NAMALWA (cell line): ENCODE data around the gene LOXL1.
"Not testable (repeated sequence)": the region's sequence is repeated elsewhere in the genome, so short reads cannot be mapped to it uniquely, and the experiment has no call there.

Experiments
- DNase-seq: peaks from one replicate; pipeline ENCODE4 v3.0.0-alpha.2; 2015; ENCODE audit warnings: low spot score

The LOXL1 gene

GRCh38 chr15:73922186-73923151, 3.8 kb upstream of the LOXL1 start:
- DNase-seq: no peak

- DNase-seq: no peak
Observed at GRCh38 chr15:73923156-73923487, 3.1 kb upstream of the LOXL1 start.

GRCh38 chr15:73923488-73924164, 2.6 kb upstream of the LOXL1 start:
- no peak for DNase-seq

GRCh38 chr15:73924171-73924921, 1.9 kb upstream of the LOXL1 start:
- DNase-seq: no peak

GRCh38 chr15:73925848-73926218, 429 bp upstream of the LOXL1 start:
- no peak for DNase-seq

GRCh38 chr15:73927003-73927475, 777 bp downstream of the LOXL1 start:
- no peak for DNase-seq

- DNase-seq: no peak
Observed at GRCh38 chr15:73927476-73928240, 1.4 kb downstream of the LOXL1 start.

- no peak for DNase-seq
Observed at GRCh38 chr15:73928241-73928579, 1.9 kb downstream of the LOXL1 start.

- DNase-seq: no peak
Observed at GRCh38 chr15:73928971-73929627, 2.8 kb downstream of the LOXL1 start.

- DNase-seq: no peak
Observed at GRCh38 chr15:73930371-73930770, 4.1 kb downstream of the LOXL1 start.

- no peak for DNase-seq
Observed at GRCh38 chr15:73930790-73931281, 4.6 kb downstream of the LOXL1 start.

- no peak for DNase-seq
Observed at GRCh38 chr15:73931441-73931840, 5.2 kb downstream of the LOXL1 start.

GRCh38 chr15:73932381-73933191, 6.3 kb downstream of the LOXL1 start:
- no peak for DNase-seq

GRCh38 chr15:73934281-73934680, 8.0 kb downstream of the LOXL1 start:
- no peak for DNase-seq

- DNase-seq: no peak
Observed at GRCh38 chr15:73935547-73935946, 9.3 kb downstream of the LOXL1 start.

GRCh38 chr15:73936181-73936580, 9.9 kb downstream of the LOXL1 start:
- DNase-seq: no peak

GRCh38 chr15:73936588-73937290, 10.5 kb downstream of the LOXL1 start:
- DNase-seq: no peak

GRCh38 chr15:73937296-73937695, 11.0 kb downstream of the LOXL1 start:
- DNase-seq: no peak

GRCh38 chr15:73937726-73938125, 11.5 kb downstream of the LOXL1 start:
- no peak for DNase-seq

GRCh38 chr15:73938516-73938915, 12.3 kb downstream of the LOXL1 start:
- not testable (repeated sequence) for DNase-seq
